ENCODE measurements around the gene SMARCA4.
A peak's percentile ranks its signal among the peaks of the same experiment; 100 is the strongest.
"Not testable (repeated sequence)": the region's sequence is repeated elsewhere in the genome, so short reads cannot be mapped to it uniquely, and the experiment has no call there.

Gene SMARCA4

GRCh38 chr19:10929402-10929794 is 31.4 kb upstream of the SMARCA4 start:
- DNase-seq: no peak

- DNase-seq: no peak
These were observed 25.3 kb upstream of the SMARCA4 start for GRCh38 chr19:10935371-10936059.

GRCh38 chr19:10936661-10937084 is 24.2 kb upstream of the SMARCA4 start:
- DNase-seq: peak; percentile 18

DNA sequence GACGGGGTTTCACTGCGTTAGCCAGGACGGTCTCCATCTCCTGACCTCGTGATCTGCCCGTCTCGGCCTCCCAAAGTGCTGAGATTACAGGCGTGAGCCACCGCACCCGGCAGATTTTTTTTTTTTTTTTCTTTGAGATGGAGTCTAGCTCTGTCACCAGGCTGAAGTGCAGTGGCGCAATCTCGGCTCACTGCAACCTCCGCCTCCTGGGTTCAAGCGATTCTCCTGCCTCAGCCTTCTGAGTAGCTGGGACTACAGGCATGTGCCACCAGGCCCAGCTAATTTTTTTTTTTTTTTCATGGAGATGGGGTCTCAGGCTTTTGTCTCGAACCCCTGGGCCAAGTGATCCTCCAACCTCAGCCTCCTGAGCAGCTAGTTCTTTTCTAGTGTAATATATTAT is 19.2 kb upstream of the SMARCA4 start:
- DNase-seq: not testable (repeated sequence)

DNA sequence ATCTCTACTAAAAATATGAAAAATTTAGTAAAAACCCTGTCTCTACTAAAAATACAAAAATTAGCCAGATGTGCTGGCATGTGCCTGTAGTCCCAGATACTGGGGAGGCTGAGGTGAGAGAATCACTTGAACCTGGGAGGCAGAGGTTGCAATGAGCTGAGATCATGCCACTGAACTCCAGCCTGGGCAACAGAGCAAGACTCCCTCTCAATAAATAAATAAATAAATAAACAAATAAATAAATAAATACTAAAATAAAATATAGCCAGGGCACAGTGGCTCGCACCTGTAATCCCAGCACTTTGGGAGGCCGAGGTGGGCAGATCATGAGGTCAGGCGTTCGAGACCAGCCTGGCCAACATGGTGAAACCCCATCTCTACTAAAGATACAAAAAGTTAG is 17.4 kb upstream of the SMARCA4 start:
- DNase-seq: not testable (repeated sequence)

DNA sequence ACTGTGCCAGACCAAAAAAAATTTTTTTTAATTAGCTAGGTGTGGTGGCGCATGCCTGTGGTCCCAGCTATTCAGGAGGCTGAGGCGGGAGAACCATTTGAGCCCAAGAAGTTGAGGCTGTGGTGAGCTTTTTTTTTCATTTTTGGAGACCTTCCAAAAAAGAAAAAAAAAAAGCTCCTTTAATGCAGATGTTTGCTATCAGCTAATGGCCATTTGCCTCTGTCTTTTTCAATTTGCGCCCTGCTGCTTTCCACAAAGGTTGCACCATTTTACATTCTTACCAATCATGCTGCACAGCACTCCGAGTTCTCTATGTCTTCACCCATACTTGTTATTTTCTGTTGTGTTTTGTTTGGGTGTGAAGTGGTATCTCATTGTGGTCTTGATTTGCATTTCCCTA is 15.6 kb upstream of the SMARCA4 start:
- no peak for DNase-seq

DNA sequence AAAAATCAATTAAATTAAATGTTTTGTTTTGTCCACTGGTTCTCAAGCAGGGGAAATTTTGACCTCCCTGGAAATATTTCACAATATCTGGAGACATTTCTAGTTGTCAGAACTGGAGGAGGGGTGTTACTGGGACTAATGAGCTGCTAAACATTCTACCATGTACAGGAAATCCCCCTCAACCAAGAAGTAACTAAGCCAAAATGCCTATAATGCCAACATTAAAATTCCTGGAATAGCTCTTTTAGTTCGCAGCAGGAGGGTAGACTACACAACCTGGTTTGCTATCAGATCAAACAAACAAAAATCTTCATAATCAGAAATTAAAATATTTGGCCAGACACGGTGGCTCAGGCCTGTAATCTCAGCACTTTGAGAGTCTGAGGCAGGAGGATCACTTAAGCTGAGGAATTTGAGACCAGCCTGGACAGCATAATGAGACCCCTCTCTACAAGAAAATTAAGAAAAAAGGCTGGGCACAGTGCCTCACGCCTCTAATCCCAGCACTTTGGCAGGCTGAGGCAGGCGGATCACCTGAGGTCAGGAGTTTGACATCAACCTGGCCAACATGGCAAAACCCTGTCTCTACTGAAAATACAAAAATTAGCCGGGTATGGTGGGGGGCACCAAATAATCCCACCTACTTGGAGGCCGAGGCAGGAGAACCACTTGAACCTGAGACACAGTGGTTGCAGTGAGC is 13.7 kb upstream of the SMARCA4 start:
- DNase-seq: no peak

GRCh38 chr19:10952809-10953208 is 8.0 kb upstream of the SMARCA4 start:
- no peak for DNase-seq

DNA sequence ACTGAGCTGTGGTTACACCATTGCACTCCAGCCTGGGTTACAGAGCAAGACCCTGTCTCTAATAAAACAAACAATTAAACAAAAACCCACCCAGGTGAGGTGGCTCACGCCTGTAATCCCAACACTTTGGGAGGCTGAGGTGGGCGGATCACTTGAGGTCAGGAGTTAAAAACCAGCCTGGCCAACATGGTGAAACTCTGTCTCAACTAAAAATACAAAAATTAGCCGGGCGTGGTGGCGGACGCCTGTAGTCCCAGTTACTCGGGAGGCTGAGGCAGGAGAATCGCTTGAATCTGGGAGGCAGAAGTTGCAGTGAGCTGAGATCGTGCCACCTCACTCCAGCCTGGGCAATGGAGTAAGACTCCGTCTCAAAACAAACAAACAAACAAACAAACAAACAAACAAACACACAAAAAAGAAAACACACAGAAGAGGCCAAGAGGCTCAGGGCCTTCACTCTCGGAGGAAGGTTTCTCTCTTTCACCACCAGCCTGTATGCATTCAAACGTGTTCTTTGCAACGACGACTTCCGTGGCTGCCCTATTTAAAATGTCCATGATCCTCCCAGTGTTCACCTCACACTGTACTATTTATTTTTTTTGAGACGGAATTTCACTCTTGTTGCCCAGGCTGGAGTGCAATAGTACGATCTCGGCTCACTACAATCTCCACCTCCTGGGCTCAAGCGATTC is 1.4 kb upstream of the SMARCA4 start:
- not testable (repeated sequence) for DNase-seq

DNA sequence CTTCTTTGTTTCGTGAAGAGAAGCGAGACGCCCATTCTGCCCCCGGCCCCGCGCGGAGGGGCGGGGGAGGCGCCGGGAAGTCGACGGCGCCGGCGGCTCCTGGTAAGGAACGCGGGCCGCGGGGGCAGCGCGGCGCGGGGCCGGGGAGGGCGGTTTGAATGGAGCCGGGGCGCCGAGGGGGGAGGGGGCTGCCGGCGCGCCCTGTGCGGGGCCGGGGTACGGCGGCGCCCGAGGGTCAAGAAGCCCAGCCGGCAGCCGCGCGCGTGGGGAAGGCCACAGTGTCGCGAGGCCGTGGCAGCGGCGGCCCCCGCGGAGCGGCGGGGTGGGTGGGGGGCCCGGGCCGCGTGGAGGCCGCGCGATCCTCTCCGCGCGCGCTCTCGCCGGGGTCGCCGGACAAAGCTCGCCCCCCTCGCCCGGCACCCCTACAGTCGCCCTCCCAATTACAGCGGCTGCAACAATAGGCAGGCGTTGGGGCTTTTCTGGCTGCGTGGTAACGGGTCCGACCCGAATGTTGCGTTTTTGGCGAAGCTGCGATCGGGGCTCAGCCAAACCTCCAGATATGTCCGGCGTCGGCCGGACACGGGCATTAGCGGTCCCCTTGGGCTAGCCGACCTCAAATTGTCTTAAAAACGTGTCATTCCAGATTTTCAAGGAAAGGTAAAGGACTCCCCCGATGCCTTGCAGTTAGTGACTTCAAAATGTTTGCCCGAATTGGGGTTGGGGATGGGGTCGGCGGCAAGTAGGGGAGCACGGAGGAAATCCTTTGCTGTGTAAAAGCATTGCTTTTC is 437 bp downstream of the SMARCA4 start:
- no peak for DNase-seq

- DNase-seq: no peak
These were observed 2.0 kb downstream of the SMARCA4 start for GRCh38 chr19:10962863-10963262.

DNA sequence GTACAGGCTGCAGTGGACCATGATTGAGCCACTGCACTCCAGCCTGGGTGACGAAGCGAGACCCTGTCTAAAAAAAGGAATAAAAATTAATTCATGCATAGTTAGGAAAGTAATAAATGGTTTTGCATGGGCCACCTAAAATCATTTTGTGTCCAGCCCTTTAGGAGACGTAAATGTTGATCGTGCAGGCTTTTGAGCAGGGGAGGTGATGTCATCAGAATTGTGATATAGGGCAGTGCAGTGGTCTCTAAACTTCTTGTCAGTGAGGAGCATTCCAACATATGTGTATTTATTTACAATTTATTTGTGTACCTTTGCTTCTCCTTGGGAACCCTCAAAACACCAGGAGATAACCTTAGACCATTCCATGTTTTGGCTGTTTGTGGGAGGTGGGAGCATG is 3.0 kb downstream of the SMARCA4 start:
- DNase-seq: no peak

DNA sequence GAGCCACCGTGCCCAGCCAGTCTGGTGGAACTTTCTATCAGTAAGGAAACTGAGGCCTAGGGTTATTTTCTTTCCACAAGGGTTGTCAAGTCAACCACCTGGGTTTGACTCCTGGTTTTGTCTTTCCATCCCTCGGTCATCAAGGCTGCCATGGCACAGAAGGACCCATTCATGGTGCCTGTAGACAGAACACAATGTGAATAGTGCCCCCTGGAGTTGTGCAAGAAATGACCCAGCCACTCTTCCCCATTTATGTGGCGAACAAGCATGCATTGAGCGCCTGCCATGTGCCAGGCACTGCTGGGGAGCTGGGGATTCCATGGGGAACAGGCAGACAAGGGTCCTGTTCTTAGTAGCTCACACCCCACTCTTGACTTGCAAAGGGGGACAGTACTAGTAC is 4.1 kb downstream of the SMARCA4 start:
- no peak for DNase-seq

DNA sequence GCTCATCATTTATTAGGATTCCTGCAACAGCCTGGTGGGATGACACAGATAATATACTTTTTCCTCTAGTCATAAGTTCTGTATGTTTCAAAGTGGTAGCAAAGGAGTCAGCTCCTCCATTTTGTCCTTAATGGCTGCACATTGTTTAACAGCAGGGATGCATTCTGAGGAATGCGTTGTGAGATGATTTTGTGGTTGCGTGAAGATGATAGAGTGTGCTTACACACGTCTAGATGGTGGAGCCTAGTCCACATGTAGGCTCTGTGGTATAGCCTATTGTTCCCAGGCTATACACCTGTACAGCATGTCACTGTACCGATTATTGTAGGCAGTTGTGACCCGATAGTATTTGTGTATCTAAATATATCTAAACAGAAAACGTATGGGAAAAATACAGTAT is 4.6 kb downstream of the SMARCA4 start:
- no peak for DNase-seq

GRCh38 chr19:10966809-10967208 is 6.0 kb downstream of the SMARCA4 start:
- DNase-seq: no peak

DNA sequence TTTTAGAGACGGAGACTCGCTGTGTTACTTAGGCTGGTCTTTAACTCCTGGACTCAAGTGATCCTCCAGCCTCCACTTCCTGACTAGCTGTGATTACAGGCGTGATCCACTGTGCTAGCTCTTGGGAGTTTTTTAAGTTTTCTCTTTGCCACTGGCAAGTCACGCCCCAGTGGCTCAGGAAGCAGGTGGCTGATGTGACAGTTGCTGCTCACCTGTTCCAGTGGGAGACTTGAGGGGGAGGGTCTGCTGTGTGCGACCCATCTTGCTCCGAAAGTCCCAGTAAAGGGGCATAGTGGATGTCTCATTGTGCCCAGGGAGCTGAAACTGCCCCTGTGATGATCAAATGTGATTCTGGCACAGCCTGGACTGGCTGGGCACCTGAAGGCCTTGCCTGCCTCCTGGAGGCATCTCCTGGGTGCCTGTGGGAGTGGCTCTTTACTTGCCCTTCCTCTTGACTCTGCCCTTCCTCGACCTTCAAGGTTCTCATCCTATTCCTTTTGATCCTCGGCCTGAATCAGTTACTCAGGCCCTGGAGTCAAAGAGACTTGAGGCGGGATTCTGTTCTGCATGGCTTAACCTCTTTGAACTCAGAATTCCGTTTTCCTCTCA is 7.8 kb downstream of the SMARCA4 start:
- DNase-seq: no peak

- DNase-seq: no peak
These were observed 10.4 kb downstream of the SMARCA4 start for GRCh38 chr19:10971107-10971726.

GRCh38 chr19:10975374-10976130 is 14.7 kb downstream of the SMARCA4 start:
- DNase-seq: no peak

GRCh38 chr19:10976131-10976892 is 15.5 kb downstream of the SMARCA4 start:
- no peak for DNase-seq

DNA sequence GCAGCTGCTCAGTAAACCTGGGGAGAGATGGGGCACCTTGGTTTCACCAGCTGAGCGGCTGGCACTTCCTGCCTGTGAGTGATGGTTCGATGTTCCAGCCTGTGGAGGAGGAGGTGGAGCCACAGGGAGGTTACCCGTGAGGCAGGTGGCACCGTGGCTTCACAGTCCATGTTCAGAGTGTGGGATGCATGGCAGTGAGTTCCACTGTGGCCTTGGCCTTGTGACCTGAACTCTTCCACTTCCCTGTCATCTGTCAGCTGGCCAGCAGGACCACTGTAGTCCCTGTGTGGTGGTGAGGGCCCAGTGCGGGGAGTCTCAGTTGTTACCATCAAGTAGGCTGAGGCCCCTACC is 16.9 kb downstream of the SMARCA4 start:
- no peak for DNase-seq

- DNase-seq: no peak
These were observed 19.1 kb downstream of the SMARCA4 start for GRCh38 chr19:10979951-10980381.

Data from activated T-cell treated with anti-CD3 and anti-CD28 coated beads for 4 hours (primary cell).